ENCODE results near the gene AGBL5. TPM values are rescaled to one million over a fixed set of nuclear protein-coding genes. Genes with fewer than 3 reads are reported as not detected.

Gene AGBL5
- total RNA-seq, 1 experiment from 2014 or later: 55.4 TPM

- Histone ChIP-seq H2BK15ac (ENCODE audit: low read depth, low read length) (no peak overlapping the region), H2BK20ac (ENCODE audit: low read depth, low read length, poor library complexity, severe bottlenecking) (no peak overlapping the region), H3K79me2 (ENCODE audit: insufficient read depth, low read length) (no peaks in the 10 kb centered on the region), H2BK5ac (ENCODE audit: insufficient read length, low read length) (no peak overlapping the region), H3T11ph (ENCODE audit: low read length) (no peak overlapping the region), H3K27me3 (ENCODE audit: insufficient read depth, low read length) (no peaks in the 10 kb centered on the region), H3K79me1 (ENCODE audit: insufficient read depth, low read depth, low read length, poor library complexity, severe bottlenecking) (no peaks in the 10 kb centered on the region), H2BK120ac (ENCODE audit: low read depth, low read length, poor library complexity, severe bottlenecking) (no peak overlapping the region), H4K91ac (ENCODE audit: insufficient read length, low read depth, low read length) (no peak overlapping the region), H3K23ac (ENCODE audit: insufficient read length, low read depth, low read length) (no peak overlapping the region), H2AK5ac (ENCODE audit: insufficient read length, low read length) (no peak overlapping the region), H3K27ac (ENCODE audit: insufficient read length, low read depth, low read length) (no peak overlapping the region), H3K14ac (ENCODE audit: insufficient read depth, low read length) (no peak overlapping the region), H3K9ac (ENCODE audit: extremely low read depth, insufficient read length, low read length) (no peak overlapping the region), H2AFZ (ENCODE audit: low read length) (no peak overlapping the region), H3K4me2 (ENCODE audit: insufficient read depth, insufficient read length, low read length) (no peak overlapping the region), H3K23me2 (ENCODE audit: insufficient read length, low read depth, low read length, poor library complexity, severe bottlenecking) (no peaks in the 10 kb centered on the region), H4K8ac (replicated peaks; ENCODE audit: insufficient read length, low read depth, low read length) (no peak overlapping the region), H3K9me3 (ENCODE audit: control insufficient read depth, low read depth, low read length) (no peaks in the 10 kb centered on the region), H3K18ac (ENCODE audit: insufficient read length, low read depth, low read length) (no peak overlapping the region), H4K5ac (ENCODE audit: insufficient read length, low read depth, low read length) (no peak overlapping the region), H3K56ac (ENCODE audit: insufficient read length, low read depth, low read length) (no peak overlapping the region), H4K20me1 (ENCODE audit: control insufficient read depth, insufficient read depth, insufficient read length) (peaks cover 3% of the 10 kb centered on the region), H2BK12ac (ENCODE audit: insufficient read length, low read depth, low read length) (no peak overlapping the region), H3K4me1 (ENCODE audit: insufficient read depth, low read length) (no peaks in the 10 kb centered on the region), H3K4ac (ENCODE audit: low read depth, low read length) (no peak overlapping the region)
- peak overlapping the region in 1 of 3 experiments; percentile 58; a peak in 1 of 7 replicates for H3K27ac Mint-ChIP-seq
- H3K36me3 Mint-ChIP-seq (ENCODE audit: insufficient read depth in 1 of 3, low read depth in 3 of 3): no peaks in the 10 kb centered on the region
- TF ChIP-seq CTCF (conservative IDR thresholded peaks at IDR 0.05): no peak
- peaks cover 6% of the 10 kb centered on the region in 2 experiments for H3K4me1 Mint-ChIP-seq
- H3K4me3 Mint-ChIP-seq: no peak overlapping the region
- DNase-seq: no peak
- no peaks in the 10 kb centered on the region; a peak in 1 of 5 replicates for H3K9me3 Mint-ChIP-seq
- H3K27me3 Mint-ChIP-seq (ENCODE audit: low read depth): no peaks in the 10 kb centered on the region; the same call in 1 of the 2 replicates
- WGBS (ENCODE audit: extremely low coverage, insufficient read length, low lambda C conversion rate): no CpG with 5 or more reads among the region's 10 CpGs
Observed at GRCh38 chr2:27092696-27093429, 41.4 kb downstream of the AGBL5 start.
